H9 (cell line): Measurements from ENCODE around the gene NCKAP5. TPM values are rescaled to one million over a fixed set of nuclear protein-coding genes. Genes with fewer than 3 reads are reported as not detected.

Source experiments
- DNase-seq: peaks from one replicate; pipeline ENCODE4 v3.0.0-alpha.2; 2017
- H2AFZ ChIP-seq: one replicate; pipeline ENCODE4 v1.6.1; 2013; ENCODE audit warnings: mild to moderate bottlenecking, low read length, control low read depth, moderate library complexity
- H2AK5ac ChIP-seq: 2 replicates; pipeline ENCODE4 v1.6.1; 2013; ENCODE audit warnings: low read length, control low read depth, mixed read lengths; ENCODE audit not compliant: insufficient read length
- H2BK120ac ChIP-seq: one replicate; pipeline ENCODE4 v1.6.1; 2013; ENCODE audit warnings: low read depth, mild to moderate bottlenecking, low read length, control low read depth, inconsistent platforms; ENCODE audit not compliant: poor library complexity, severe bottlenecking
- H2BK12ac ChIP-seq: 2 replicates; pipeline ENCODE4 v1.6.1; 2013; ENCODE audit warnings: low read length, control low read depth, mixed read lengths, low read depth; ENCODE audit not compliant: insufficient read length
- H2BK15ac ChIP-seq: 2 replicates; pipeline ENCODE4 v1.6.1; 2013; ENCODE audit warnings: low read depth, low read length, control low read depth
- H2BK20ac ChIP-seq: one replicate; pipeline ENCODE4 v1.6.1; 2013; ENCODE audit warnings: low read depth, mild to moderate bottlenecking, low read length, control low read depth, inconsistent platforms; ENCODE audit not compliant: poor library complexity, severe bottlenecking
- H2BK5ac ChIP-seq: 2 replicates; pipeline ENCODE4 v1.6.1; 2013; ENCODE audit warnings: low read length, control low read depth, mixed read lengths; ENCODE audit not compliant: insufficient read length
- H3K14ac ChIP-seq: 2 replicates; pipeline ENCODE4 v1.6.1; 2013; ENCODE audit warnings: low read length, control low read depth; ENCODE audit not compliant: insufficient read depth
- H3K18ac ChIP-seq: 2 replicates; pipeline ENCODE4 v1.6.1; 2013; ENCODE audit warnings: low read depth, mild to moderate bottlenecking, mixed read lengths, low read length, control low read depth; ENCODE audit not compliant: insufficient read length
- H3K23ac ChIP-seq: 2 replicates; pipeline ENCODE4 v1.6.1; 2013; ENCODE audit warnings: low read length, control low read depth, mixed read lengths, low read depth; ENCODE audit not compliant: insufficient read length
- H3K23me2 ChIP-seq: 2 replicates; pipeline ENCODE4 v1.6.1; 2013; ENCODE audit warnings: low read depth, mild to moderate bottlenecking, mixed read lengths, low read length, control low read depth; ENCODE audit not compliant: insufficient read length, poor library complexity, severe bottlenecking
- H3K27ac ChIP-seq: 2 replicates; pipeline ENCODE4 v1.5.1; 2013; ENCODE audit warnings: low read length, control low read depth, mixed read lengths, low read depth; ENCODE audit not compliant: insufficient read length
- H3K27me3 ChIP-seq: 2 replicates; pipeline ENCODE4 v1.6.1; 2013; ENCODE audit warnings: low read length, control low read depth, inconsistent platforms; ENCODE audit not compliant: insufficient read depth
- H3K4ac ChIP-seq: 2 replicates; pipeline ENCODE4 v1.6.1; 2013; ENCODE audit warnings: low read depth, mild to moderate bottlenecking, control low read depth, inconsistent platforms, low read length, moderate library complexity
- H3K4me1 ChIP-seq: 2 replicates; pipeline ENCODE4 v1.6.1; 2013; ENCODE audit warnings: low read length, control low read depth, inconsistent platforms; ENCODE audit not compliant: insufficient read depth
- H3K4me2 ChIP-seq: 2 replicates; pipeline ENCODE4 v1.6.1; 2013; ENCODE audit warnings: low read length, control low read depth, mixed read lengths; ENCODE audit not compliant: insufficient read length, insufficient read depth
- H3K56ac ChIP-seq: 2 replicates; pipeline ENCODE4 v1.6.1; 2013; ENCODE audit warnings: low read depth, mild to moderate bottlenecking, mixed read lengths, low read length, control low read depth; ENCODE audit not compliant: insufficient read length
- H3K79me1 ChIP-seq: 2 replicates; pipeline ENCODE4 v1.6.1; 2013; ENCODE audit warnings: low read depth, mild to moderate bottlenecking, moderate library complexity, low read length, control low read depth, inconsistent platforms; ENCODE audit not compliant: insufficient read depth, poor library complexity, severe bottlenecking
- H3K79me2 ChIP-seq: 2 replicates; pipeline ENCODE4 v1.6.1; 2013; ENCODE audit warnings: low read length, control low read depth, inconsistent platforms; ENCODE audit not compliant: insufficient read depth
- H3K9ac ChIP-seq: 2 replicates; pipeline ENCODE4 v1.6.1; 2013; ENCODE audit warnings: low read length, control low read depth, mixed read lengths; ENCODE audit not compliant: insufficient read length; ENCODE audit errors: extremely low read depth
- H3K9me3 ChIP-seq: one replicate; pipeline ENCODE4 v1.6.1; 2013; ENCODE audit warnings: low read depth, low read length, inconsistent platforms; ENCODE audit not compliant: control insufficient read depth
- H3T11ph ChIP-seq: one replicate; pipeline ENCODE4 v1.6.1; 2013; ENCODE audit warnings: mild to moderate bottlenecking, low read length, control low read depth, inconsistent platforms
- H4K20me1 ChIP-seq: one replicate; pipeline ENCODE4 v1.6.1; 2013; ENCODE audit not compliant: control insufficient read depth, insufficient read length, insufficient read depth
- H4K5ac ChIP-seq: 2 replicates; pipeline ENCODE4 v1.6.1; 2013; ENCODE audit warnings: low read depth, mild to moderate bottlenecking, mixed read lengths, low read length, control low read depth; ENCODE audit not compliant: insufficient read length
- H4K8ac ChIP-seq: replicated peaks from 2 replicates; pipeline ENCODE4 v1.6.1; 2013; ENCODE audit warnings: low read length, control low read depth, mixed read lengths, low read depth; ENCODE audit not compliant: insufficient read length
- H4K91ac ChIP-seq: 2 replicates; pipeline ENCODE4 v1.6.1; 2013; ENCODE audit warnings: low read depth, mild to moderate bottlenecking, moderate library complexity, mixed read lengths, low read length, control low read depth; ENCODE audit not compliant: insufficient read length
- H3K27ac Mint-ChIP-seq, 3 experiments: 2 replicates in 2 of 3; 3 replicates in 1 of 3; pipeline ENCODE4 v1.8.0; 2020 to 2021; ENCODE audit warnings: mixed read lengths in 3 of 3, mild to moderate bottlenecking in 1 of 3, moderate library complexity in 1 of 3
- H3K27me3 Mint-ChIP-seq: 2 replicates; pipeline ENCODE4 v1.8.0; 2021; ENCODE audit warnings: low read depth, mild to moderate bottlenecking, moderate library complexity, mixed read lengths
- H3K36me3 Mint-ChIP-seq, 3 experiments: 2 replicates in 2 of 3; 3 replicates in 1 of 3; pipeline ENCODE4 v1.8.0; 2020 to 2021; ENCODE audit warnings: low read depth in 3 of 3, mixed read lengths in 3 of 3; ENCODE audit not compliant: insufficient read depth in 1 of 3
- H3K4me1 Mint-ChIP-seq, 2 experiments: 2 replicates each; pipeline ENCODE4 v1.8.0; 2020; ENCODE audit warnings: mixed read lengths in 2 of 2
- H3K4me3 Mint-ChIP-seq, 2 experiments: 2 replicates in 1 of 2; 3 replicates in 1 of 2; pipeline ENCODE4 v1.8.0; 2020 to 2021; ENCODE audit warnings: mild to moderate bottlenecking in 2 of 2, mixed read lengths in 2 of 2, moderate library complexity in 1 of 2
- H3K9me3 Mint-ChIP-seq, 2 experiments: 2 replicates in 1 of 2; 3 replicates in 1 of 2; pipeline ENCODE4 v1.8.0; 2020; ENCODE audit warnings: mild to moderate bottlenecking in 2 of 2, mixed read lengths in 2 of 2, moderate library complexity in 1 of 2
- CTCF ChIP-seq: fragments of 200-600 bp; sonication (generic); conservative IDR thresholded peaks from 3 replicates; pipeline ENCODE4 v1.8.0; 2021; ENCODE audit warnings: antibody characterized with exemption, mild to moderate bottlenecking
- WGBS: extraction: QIAGEN DNeasy Blood & Tissue Kit; methylation state at CpG from one replicate; pipeline ENCODE4 v1.1.7; 2013; ENCODE audit warnings: missing lambda C conversion rate, low lambda C conversion rate, mixed read lengths; ENCODE audit not compliant: insufficient read length; ENCODE audit errors: extremely low coverage; 5-methylcytosine and 5-hydroxymethylcytosine counted together
- total RNA-seq: library from RNA; stranded (reverse); gene quantifications from 2 replicates; pipeline ENCODE4 v1.2.1, GENCODE V29; 2021

The NCKAP5 gene
- total RNA-seq, 1 experiment from 2014 or later = 0.26 TPM

GRCh38 chr2:133462811-133463210 is 105.5 kb downstream of the NCKAP5 start:
- H3K23me2 ChIP-seq = no peaks in the 10 kb centered on the region
- no CpG with 5 or more reads among the region's 6 CpGs for WGBS
- no peak overlapping the region for H2BK15ac ChIP-seq
- H3K27me3 Mint-ChIP-seq = 0 out of 2 replicates have a peak, but pooled peaks cover 1% of the 10 kb centered on the region
- no peak overlapping the region for H3K4ac ChIP-seq
- no peaks in the 10 kb centered on the region for H3K9me3 ChIP-seq
- H3K4me1 ChIP-seq = no peaks in the 10 kb centered on the region
- H3K9me3 Mint-ChIP-seq = no peaks in the 10 kb centered on the region
- H2AFZ ChIP-seq = no peak overlapping the region
- H2AK5ac ChIP-seq = no peak overlapping the region
- H3K23ac ChIP-seq = no peak overlapping the region
- H3K56ac ChIP-seq = no peak overlapping the region
- no peak overlapping the region for H3T11ph ChIP-seq
- no peaks in the 10 kb centered on the region; a peak in 1 of 7 replicates for H3K36me3 Mint-ChIP-seq
- no peak overlapping the region for H2BK20ac ChIP-seq
- no peak overlapping the region for H4K91ac ChIP-seq
- H3K27ac ChIP-seq = no peak overlapping the region
- no peak overlapping the region for H4K5ac ChIP-seq
- no peak overlapping the region for H2BK5ac ChIP-seq
- H3K14ac ChIP-seq = no peak overlapping the region
- no peak overlapping the region for H4K8ac ChIP-seq
- no peak overlapping the region for H2BK12ac ChIP-seq
- no peak overlapping the region for H3K27ac Mint-ChIP-seq
- no peak for TF ChIP-seq CTCF
- no peak for DNase-seq
- no peaks in the 10 kb centered on the region for H3K79me2 ChIP-seq
- no peak overlapping the region for H3K18ac ChIP-seq
- no peaks in the 10 kb centered on the region for H3K79me1 ChIP-seq
- H4K20me1 ChIP-seq = no peaks in the 10 kb centered on the region
- no peak overlapping the region for H3K4me3 Mint-ChIP-seq
- H3K27me3 ChIP-seq = no peaks in the 10 kb centered on the region
- no peak overlapping the region for H3K9ac ChIP-seq
- H2BK120ac ChIP-seq = no peak overlapping the region
- no peaks in the 10 kb centered on the region for H3K4me1 Mint-ChIP-seq
- H3K4me2 ChIP-seq = no peak overlapping the region
